HG03354 (cell line): ENCODE data around the gene CEP112.

ENCODE experiments used
- ATAC-seq: cut with Tn5 transposase; IDR thresholded peaks from one replicate; pipeline ENCODE4 v1.9.1; 2021; ENCODE audit warnings: mild to moderate bottlenecking; ENCODE audit not compliant: unreplicated experiment, poor library complexity, severe bottlenecking

The CEP112 gene

DNA sequence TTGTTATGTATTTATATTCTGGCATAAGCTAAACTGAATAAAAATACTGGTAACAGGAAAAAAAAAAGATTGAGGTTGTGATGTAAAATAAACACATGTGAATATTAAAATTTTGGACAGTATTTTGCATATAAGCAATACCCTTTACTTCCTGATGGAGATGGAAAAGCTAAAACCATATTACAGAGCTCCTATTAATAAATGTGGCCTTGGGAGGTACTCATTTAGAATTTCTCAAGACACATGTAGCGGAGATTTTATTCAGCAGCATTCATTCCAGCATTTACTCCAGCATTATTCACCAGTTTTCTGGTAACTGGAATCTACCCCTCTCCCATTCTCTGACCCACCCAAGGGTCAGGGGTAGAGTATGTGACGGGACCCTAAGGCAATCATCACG is 536.2 kb downstream of the CEP112 start:
- ATAC-seq: no peak

DNA sequence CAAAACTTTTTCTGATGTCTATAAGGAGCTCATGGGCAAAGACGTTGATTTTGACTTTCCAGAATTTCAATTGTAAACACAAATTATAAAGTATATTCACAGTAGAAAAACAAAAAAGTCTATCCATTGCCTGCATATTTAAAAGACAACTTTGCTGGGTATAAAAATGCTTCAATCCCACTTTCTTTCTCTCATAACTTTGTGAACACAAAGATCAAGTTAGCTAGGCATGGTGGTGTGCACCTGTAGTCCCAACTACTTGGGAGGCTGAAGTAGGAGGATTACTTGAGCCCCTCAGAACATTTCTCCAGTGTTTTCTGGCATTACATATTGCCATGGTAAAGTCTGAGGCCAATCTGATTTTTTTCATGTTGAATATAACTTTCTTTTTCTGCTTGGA is 547.4 kb downstream of the CEP112 start:
- ATAC-seq: no peak

DNA sequence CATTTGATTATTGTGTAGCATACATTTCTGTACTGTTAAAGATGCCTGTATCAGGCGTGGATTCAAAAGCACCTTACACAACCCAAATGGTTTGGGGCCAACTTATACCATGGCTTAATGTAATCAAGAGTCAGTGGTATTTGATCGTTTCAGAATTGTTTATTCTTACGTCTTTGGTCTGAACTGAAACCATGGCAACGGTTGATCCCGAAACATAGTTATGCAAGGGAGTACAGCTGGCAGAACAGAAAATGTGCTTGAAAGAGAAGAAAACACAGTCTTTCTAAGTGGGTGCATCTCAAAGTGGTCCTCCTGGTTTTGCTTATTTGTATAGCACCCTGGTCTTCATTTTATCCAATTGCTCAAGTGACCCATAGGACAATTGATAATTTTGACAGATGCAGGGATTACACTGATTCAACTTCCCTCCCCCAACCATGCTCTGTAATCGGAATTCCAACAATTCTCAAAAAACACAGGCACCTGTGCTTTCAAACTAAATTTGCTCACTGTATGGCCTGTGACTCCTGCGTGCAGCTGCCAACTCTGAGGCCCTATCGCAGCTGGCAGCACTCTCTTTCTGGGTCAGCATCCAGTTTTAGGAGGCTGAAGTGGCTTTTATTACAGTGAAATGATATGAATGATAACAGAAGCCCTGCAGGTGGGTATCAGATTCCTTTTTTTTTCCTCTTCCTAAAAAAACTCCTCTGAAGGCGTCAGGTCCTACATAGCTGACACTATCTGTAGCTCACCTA is 553.5 kb downstream of the CEP112 start:
- no peak for ATAC-seq

DNA sequence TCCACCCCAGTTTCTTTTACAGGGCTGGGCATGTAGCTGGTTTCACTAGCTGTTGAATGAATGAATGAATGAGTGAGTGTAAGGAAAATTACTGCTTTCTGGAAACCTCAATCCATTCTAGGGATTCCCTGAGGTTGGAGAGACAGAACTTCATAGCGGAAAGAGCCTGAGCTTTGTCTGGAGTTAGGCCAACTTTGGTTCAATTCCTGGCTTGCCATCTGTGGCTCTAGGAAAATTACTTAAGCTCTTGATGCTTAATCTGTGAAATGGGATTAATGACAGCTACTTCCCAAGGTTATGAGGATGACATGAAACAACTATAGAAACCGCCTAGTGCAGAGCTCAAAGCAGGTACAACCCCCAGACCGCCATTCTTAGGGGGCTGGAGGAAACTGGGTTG is 554.1 kb downstream of the CEP112 start:
- no peak for ATAC-seq

DNA sequence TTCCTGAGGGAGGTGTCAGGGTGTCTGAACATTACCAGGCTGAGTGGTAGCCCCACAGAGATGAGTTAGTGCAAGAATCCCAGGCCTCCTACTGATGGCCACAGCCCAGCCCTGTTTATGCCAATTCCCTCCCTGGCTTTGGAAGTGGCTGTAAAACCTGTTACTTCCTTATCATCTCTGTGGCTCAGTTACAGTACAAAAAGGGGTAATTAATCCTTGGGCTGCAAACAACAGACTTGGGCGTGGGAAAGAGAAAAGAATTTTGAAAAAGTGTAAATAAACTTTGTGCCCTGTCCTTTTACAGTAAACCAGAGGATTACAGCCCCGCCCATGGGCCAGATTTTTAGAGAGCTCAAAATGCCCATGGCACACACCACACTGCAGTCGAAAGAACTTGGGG is 557.4 kb downstream of the CEP112 start:
- no peak for ATAC-seq

DNA sequence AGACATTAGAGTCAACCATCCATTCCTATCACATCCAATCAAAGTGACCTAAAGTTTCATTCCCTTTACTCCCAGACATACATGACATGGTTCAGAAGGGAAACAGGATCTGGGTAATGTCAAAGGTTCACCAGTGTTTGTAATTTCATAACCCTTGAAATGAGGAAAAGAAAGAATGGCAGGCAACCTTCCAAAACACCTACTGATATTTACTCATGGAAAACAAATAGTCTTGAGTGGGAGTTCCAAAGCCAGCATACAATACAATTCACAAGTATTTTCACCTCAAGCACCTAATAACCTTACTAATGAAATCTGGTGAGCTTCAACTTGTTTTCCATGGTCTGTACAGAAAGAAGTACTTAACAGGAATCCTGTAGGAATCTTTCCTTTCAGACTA is 557.9 kb downstream of the CEP112 start:
- ATAC-seq: no peak

DNA sequence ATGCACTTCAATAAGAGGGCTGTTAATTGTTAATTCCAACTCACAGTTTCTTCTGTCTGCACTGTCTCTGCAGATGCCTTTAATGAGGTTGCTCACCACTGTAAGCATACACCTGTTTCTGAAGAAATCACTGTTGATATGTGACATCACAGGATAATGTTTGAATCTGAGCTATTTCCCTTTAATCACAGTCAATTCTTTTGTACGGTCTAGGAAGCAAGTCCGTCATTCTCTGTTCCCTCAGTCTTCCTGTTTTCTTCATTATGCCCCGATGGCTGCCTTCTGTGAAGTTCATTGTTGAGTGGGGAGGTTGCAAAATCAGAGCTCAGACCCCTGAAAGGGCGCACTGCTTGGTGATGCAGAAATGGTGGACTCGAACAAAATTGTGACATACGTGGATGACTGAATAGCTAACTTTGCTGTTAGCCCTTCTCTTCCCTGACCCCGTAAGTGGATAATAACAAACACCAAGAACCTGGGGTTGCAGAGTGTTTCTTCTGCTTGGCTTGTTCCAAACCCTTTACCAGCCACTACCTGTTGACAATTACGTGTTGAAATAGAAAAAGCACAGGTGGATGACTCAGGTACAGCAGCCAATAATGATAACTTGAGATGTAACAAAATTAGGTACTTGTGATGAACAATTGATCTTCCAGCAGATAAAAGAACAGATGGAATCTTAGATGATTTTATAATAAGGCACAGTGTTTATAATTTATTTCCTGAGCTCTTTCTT is 558.6 kb downstream of the CEP112 start:
- ATAC-seq: no peak

DNA sequence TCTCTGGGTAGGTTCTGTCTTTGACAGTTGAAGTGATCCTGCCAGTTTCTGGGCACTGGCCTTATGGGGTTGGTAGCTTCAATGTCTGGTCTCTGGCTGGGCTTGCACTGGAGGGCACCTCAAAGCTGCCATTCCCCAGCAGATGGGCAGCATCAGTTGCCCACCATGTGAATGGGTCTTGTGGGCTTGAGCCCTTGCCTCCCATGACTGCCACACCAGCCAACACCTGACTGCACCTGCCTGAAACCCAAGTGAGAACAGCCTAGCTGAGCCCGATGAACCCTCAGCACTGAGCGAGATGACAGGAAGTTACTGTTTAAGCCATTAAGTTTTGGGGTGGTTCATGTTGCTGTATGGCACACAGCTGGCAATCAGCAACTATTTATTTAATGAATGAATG is 561.4 kb downstream of the CEP112 start:
- no peak for ATAC-seq

DNA sequence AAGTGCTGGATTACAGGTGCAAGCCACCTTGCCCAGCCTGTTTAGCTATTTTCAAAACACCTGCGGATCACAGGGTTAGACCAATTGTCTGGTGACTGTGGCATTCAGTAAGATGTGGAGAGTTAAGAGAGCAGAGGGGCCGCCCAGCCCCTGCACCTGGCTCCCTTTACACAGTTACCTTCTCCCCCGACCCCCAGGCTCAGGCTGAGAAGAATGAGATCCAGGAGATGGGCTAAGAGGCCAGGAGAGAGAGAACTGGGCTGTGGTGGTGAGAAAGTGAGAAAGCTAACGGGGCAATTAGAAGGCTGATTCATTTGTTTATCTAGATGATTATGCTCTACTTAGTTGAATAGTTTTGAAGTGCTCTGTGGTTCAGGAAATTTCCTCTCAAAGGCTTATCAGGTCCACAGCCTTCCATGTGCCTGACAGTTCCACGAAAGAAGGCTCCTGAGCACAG is 562.7 kb downstream of the CEP112 start:
- no peak for ATAC-seq

DNA sequence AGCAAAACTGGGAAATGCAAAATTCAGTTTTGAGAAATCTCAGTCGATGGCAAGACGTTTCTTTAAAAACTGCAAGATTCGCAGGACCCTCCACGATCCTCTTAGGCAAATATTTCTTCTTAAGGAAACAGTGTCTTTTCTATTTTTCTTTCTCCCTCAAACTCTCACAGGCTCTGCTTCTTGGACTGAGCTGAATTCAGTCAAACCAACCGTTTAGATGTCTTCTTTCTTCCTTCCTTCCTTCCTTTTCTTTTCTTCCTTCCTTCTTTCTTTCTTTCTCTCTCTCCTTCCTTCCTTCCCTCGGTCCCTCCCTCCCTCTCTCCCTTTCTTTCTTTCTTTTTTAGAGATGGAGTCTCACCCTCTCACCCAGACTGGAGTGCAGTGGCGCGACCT is 563.3 kb downstream of the CEP112 start:
- no peak for ATAC-seq

DNA sequence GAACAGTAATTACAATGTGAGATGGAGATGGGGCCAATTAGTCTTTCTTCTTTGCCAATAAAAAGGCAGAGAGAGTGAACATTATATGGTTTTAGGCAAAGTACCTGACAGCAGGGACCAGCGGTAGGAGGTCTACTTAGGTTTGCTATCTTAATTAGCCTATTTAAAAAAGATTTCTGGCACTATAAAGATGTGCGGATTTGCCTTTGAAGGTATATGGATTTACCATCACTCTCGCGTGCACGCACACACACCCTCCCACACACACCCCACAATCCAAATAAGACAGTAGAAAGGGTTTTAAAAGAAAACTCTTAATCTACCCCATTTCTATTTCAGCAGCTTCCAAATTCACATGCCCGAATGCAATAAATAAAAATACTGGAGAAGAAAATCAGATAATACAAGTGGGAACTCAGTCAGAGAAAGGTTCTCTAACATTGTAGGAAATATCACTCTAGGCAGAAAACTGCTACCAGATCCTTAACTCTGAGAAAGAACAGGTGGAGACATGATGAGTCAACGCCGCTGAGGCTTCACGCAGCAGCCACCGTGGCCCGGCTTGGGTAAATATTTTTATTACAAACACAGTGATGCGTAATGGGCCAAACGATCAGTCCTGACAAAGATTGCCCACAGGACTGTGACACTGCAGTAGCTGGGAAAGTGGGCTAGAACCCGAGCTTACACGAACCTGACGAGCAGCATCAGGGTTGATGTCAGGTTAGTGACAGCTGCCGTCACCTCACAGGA is 563.9 kb downstream of the CEP112 start:
- ATAC-seq: no peak

DNA sequence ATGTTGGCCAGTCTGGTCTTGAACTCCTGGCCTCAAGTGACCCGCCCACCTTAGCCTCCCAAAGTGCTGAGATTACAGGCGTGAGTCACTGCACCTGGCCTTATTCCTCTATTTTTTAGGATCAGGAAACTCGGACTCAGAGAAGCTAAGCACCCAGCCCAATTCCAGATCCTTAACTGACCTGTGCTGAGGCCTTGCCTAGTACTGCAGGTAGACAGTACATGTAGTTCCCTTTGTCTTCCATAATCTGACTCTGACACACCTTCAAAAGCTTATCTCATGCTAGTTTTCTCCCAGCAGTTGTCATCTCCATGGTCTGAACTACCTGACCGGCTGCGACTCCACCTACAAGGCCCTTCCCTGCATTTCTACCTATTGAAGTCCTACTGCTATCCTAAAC is 564.8 kb downstream of the CEP112 start:
- ATAC-seq: no peak

DNA sequence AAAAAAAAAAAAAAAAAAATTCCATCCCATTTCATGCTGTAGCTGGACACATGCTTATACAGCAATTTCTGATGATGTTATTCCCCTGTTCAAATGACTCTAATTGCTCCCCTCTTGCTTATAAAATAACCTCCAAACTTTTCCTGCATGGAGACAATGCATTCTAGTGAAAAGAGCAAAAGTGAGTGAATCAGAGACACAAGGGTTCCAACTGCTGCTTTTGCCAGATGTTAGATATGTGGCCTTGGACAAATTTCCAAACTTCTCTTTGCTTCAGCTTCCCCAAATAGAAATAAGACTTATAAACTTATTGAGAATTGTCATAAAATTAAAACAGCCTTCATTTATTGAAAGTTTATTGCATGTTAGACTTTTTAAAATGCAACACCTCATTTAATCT is 565.5 kb downstream of the CEP112 start:
- ATAC-seq: no peak

DNA sequence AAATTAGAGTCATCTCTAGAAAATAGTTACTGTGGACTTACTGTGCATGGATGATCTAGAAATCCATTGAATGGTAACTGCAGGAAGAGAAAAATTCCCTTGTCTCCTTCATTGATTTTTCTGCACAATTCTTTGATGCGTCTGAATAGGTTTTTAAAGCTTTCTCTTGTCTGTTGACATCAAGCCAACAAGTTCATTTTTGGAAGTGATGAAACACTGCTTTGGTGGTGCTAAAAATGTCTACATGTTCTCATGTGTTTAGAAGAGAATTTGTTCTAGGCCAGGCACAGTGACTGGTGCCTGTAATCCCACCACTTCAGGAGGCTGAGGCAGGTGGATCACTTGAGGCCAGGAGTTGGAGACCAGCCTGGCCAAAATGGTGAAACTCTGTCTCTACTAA is 573.4 kb downstream of the CEP112 start:
- ATAC-seq: no peak

DNA sequence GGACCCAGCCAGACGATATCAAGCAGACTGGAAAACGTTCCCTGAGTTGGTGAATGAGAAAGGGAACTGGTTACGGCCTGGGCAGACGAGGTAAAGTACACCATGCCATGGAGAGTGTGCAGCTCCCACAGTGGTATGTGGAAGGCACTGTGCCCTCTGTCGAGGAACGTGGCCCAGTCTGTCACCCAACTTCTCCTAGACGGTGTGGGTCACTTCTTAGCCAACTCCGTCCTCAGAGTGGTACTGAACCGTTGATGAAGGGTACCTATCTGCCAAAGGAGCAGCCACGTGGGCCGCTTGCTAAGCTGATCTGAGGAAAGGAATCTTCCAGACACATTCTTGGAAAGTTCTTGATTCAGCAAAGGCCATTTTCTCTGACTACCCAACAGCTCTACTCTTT is 574.4 kb downstream of the CEP112 start:
- no peak for ATAC-seq

DNA sequence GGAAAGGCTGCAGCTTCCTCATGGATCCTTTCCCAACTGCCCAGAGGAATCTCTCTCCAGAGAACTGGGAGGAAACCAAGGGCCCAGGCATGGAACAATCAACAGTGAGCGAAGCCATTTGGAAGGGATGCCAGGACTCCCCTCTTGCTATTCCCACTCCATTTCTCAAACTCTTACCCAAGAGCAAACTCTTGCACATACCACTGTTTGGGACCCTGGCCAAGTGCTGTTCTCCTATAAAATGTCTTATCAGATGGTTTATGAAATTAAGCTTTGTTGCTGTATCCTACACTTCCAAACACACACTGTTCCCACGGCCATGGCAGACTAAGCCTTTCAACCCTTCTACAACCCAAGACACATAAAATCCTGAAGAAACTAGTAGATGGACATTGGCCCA is 582.2 kb downstream of the CEP112 start:
- ATAC-seq: no peak

DNA sequence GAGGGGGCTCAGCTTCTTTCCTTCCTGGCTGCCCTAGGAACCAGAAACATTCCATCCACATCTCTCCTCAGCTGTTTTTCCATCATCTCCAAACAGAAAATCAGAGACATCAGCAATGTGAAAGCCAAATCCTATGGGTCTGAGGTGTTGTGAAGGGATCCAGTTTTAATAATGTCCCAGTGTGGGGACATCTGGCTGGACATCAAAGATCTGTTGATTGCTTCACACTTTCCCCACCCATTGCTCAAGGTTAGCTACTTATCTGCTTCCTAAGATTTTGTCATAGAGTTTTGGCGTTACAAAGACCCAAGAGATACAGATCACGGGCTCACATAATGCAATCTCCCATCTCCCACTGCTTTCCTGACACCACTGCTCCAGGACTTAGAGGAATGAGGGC is 582.6 kb downstream of the CEP112 start:
- no peak for ATAC-seq

DNA sequence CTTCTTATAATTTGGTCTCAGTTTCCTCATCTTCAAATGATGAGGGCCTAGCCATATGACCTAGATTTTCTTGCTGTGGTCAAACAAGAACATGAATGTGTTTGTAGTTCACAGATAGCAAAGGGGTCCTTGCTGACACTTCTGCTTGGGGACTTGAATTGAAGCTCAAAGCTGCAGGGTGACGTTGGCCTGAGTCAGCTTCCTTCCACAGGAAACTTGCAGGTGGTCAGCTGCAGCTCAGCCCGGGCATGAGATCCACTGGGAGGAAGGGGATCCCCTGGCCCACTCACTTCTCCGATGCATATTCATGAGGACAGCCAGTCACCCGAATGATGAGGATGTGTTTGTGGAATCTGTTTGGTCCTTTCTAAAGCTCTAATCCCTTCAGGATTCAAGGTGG is 587.9 kb downstream of the CEP112 start:
- ATAC-seq: no peak

DNA sequence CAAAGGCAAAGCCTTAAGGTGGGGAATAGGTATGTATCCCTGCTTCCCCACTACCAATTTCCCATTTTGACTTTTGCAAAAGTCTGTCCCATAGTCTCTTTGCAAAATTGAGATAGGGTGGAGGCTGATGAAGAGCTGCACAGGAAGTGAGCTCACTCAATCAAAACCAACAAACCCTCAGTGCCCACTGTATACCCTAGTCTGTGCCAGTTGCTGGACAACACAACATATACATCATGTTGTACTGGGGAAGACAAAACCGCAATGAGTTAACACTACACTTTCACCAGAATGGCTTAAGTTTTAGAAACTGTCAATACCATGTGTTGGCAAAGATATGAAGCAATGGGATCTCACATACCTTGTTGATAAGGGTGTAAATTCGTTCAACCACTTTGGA is 590.1 kb downstream of the CEP112 start:
- no peak for ATAC-seq

DNA sequence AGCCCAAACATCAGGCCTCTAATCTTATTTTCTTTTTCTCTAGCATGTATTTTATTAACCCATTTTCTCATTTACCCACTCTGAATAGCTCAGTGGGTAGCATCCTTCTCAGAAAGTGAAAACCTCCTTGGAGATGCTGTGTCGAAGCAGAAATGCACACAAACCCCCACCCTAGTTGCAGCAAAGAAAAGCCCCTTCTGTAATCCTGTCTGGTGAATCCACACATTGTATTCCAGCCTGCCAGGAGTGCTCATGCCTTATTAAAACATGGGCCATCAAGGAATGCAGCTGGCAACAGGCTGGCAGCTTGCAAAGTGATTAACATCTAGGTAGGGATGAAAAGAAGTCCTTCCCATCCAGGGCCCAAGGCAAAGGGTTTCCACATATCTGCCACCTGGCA is 590.8 kb downstream of the CEP112 start:
- no peak for ATAC-seq

DNA sequence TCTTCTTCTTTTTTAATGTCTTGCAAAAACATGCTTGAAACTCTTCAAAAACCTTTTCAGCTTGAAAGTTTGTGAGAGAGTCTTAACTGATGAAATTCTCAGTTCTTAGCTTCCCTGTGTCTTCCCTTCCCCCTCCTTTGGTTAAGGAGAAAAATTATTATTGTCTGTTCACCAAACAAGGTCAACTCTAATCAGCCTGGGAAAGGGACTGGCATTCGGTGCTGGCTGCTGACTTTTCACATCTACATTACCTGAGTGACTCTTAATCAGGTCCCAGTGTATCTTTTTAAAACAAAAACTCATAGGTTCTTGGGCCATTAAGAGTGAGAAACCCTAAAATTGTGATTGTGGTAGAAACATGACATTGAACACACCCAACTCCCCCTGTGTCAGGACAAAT is 591.4 kb downstream of the CEP112 start:
- ATAC-seq: no peak
